ENCODE measurements around the gene RSPH1. TPM values are rescaled to one million over a fixed set of nuclear protein-coding genes. Genes with fewer than 3 reads are reported as not detected.
A peak's percentile ranks its signal among the peaks of the same experiment; 100 is the strongest.

RSPH1 gene
- total RNA-seq, 2 donors from 2014 or later, result 6.9 to 7.5 TPM

- Histone ChIP-seq H3K9me3 (no peaks in the 10 kb centered on the region), H3K4me3 (no peak overlapping the region), H3K27ac (no peak overlapping the region), H3K36me3 (no peaks in the 10 kb centered on the region), H3K9ac (ENCODE audit: low read depth in 2 of 2, low read length in 2 of 2) (no peak overlapping the region), H3K27me3 (no peaks in the 10 kb centered on the region), H3K4me1 (peaks cover 10% of the 10 kb centered on the region)
- no peak for DNase-seq
- no peak for TF ChIP-seq CTCF (IDR thresholded peaks at IDR 0.05)
- intact Hi-C loops (cut with DNase I), result no loop called here
Measured at GRCh38 chr21:42486072-42486471, 10.0 kb downstream of the RSPH1 start.

GRCh38 chr21:42484966-42485365, 11.1 kb downstream of the RSPH1 start:
- no peaks in the 10 kb centered on the region for H3K27me3 ChIP-seq
- no peak overlapping the region for H3K9ac ChIP-seq (ENCODE audit: low read depth in 2 of 2, low read length in 2 of 2)
- H3K9me3 ChIP-seq, result no peaks in the 10 kb centered on the region
- H3K4me1 ChIP-seq, result peaks cover 5% of the 10 kb centered on the region
- TF ChIP-seq CTCF (IDR thresholded peaks at IDR 0.05), result no peak
- DNase-seq, result no peak
- H3K36me3 ChIP-seq, result no peaks in the 10 kb centered on the region
- intact Hi-C loops (cut with DNase I), result no loop called here
- H3K27ac ChIP-seq, result no peak overlapping the region
- no peak overlapping the region for H3K4me3 ChIP-seq

- Histone ChIP-seq H3K27ac (no peak overlapping the region), H3K9me3 (no peaks in the 10 kb centered on the region), H3K27me3 (no peaks in the 10 kb centered on the region), H3K4me3 (no peak overlapping the region), H3K9ac (ENCODE audit: low read depth in 2 of 2, low read length in 2 of 2) (no peak overlapping the region), H3K4me1 (peaks cover 5% of the 10 kb centered on the region), H3K36me3 (no peaks in the 10 kb centered on the region)
- no peak for TF ChIP-seq CTCF (IDR thresholded peaks at IDR 0.05)
- intact Hi-C loops (cut with DNase I), result no loop called here
- DNase-seq, result no peak
Measured at GRCh38 chr21:42481169-42481568, 14.9 kb downstream of the RSPH1 start.

GRCh38 chr21:42480736-42481135, 15.3 kb downstream of the RSPH1 start:
- no peak overlapping the region for H3K4me3 ChIP-seq
- peak; percentile 17 for DNase-seq
- H3K4me1 ChIP-seq, result peaks cover 5% of the 10 kb centered on the region
- no peak overlapping the region for H3K9ac ChIP-seq (ENCODE audit: low read depth in 2 of 2, low read length in 2 of 2)
- TF ChIP-seq CTCF (IDR thresholded peaks at IDR 0.05), result no peak
- H3K9me3 ChIP-seq, result no peaks in the 10 kb centered on the region
- H3K27me3 ChIP-seq, result no peaks in the 10 kb centered on the region
- intact Hi-C loops (cut with DNase I), result no loop called here
- H3K27ac ChIP-seq, result no peak overlapping the region
- H3K36me3 ChIP-seq, result no peaks in the 10 kb centered on the region

- no peak overlapping the region for H3K4me3 ChIP-seq
- intact Hi-C loops (cut with DNase I), result no loop called here
- DNase-seq, result no peak
Measured at GRCh38 chr21:42479582-42479981, 16.4 kb downstream of the RSPH1 start.

More at GRCh38 chr21:42479582-42479981, 16.4 kb downstream of the RSPH1 start:
- Histone ChIP-seq H3K27me3 (no peaks in the 10 kb centered on the region), H3K4me1 (peaks cover 8% of the 10 kb centered on the region), H3K36me3 (no peaks in the 10 kb centered on the region), H3K9ac (ENCODE audit: low read depth in 2 of 2, low read length in 2 of 2) (no peak overlapping the region), H3K9me3 (no peaks in the 10 kb centered on the region), H3K27ac (no peak overlapping the region)
- no peak for TF ChIP-seq CTCF (IDR thresholded peaks at IDR 0.05)

Measured in colonic mucosa (tissue), 4 donors.